ENCODE results near the gene WDR17. TPM values are rescaled to one million over a fixed set of nuclear protein-coding genes. Genes with fewer than 3 reads are reported as not detected.

The WDR17 gene
- total RNA-seq, 4 donors from 2014 or later = 0.19 to 0.72 (median 0.53) TPM

GRCh38 chr4:176053785-176054184 lies 11.9 kb upstream of the WDR17 start:
- no peak for TF ChIP-seq POLR2AphosphoS5 (IDR thresholded peaks at IDR 0.05)
- no peak for TF ChIP-seq POLR2A (IDR thresholded peaks at IDR 0.05)
- no peak for TF ChIP-seq EP300 (IDR thresholded peaks at IDR 0.05)
- no peak for TF ChIP-seq CTCF (IDR thresholded peaks at IDR 0.05)
- WGBS = 79% methylated on average over 2 of the region's 2 CpGs
- Histone ChIP-seq H3K4me1 (no peaks in the 10 kb centered on the region), H3K27me3 (no peaks in the 10 kb centered on the region), H3K4me3 (no peak overlapping the region), H3K9me3 (no peaks in the 10 kb centered on the region), H3K36me3 (no peaks in the 10 kb centered on the region), H3K27ac (no peak overlapping the region)
- DNase-seq (ENCODE audit: low spot score in 2 of 2) = no peak

GRCh38 chr4:176054942-176055341 lies 10.7 kb upstream of the WDR17 start:
- no peaks in the 10 kb centered on the region for H3K9me3 ChIP-seq
- H3K4me1 ChIP-seq = no peaks in the 10 kb centered on the region
- H3K4me3 ChIP-seq = no peak overlapping the region
- H3K36me3 ChIP-seq = no peaks in the 10 kb centered on the region
- H3K27ac ChIP-seq = no peak overlapping the region
- WGBS = 24% methylated on average over 2 of the region's 2 CpGs
- H3K27me3 ChIP-seq = no peaks in the 10 kb centered on the region
- DNase-seq (ENCODE audit: low spot score in 2 of 2) = no peak
- no peak for TF ChIP-seq CTCF (IDR thresholded peaks at IDR 0.05)
- no peak for TF ChIP-seq EP300 (IDR thresholded peaks at IDR 0.05)

- Histone ChIP-seq H3K36me3 (no peaks in the 10 kb centered on the region), H3K4me3 (no peak overlapping the region), H3K9me3 (no peaks in the 10 kb centered on the region), H3K4me1 (peaks cover 14% of the 10 kb centered on the region), H3K27me3 (peaks cover 5% of the 10 kb centered on the region), H3K27ac (no peak overlapping the region)
- WGBS = 93% methylated on average over 20 of the region's 20 CpGs
- TF ChIP-seq EP300 (IDR thresholded peaks at IDR 0.05) (no peak), CTCF (IDR thresholded peaks at IDR 0.05) (no peak)
- no peak for DNase-seq (ENCODE audit: low spot score in 2 of 2)
These were observed 1.9 kb upstream of the WDR17 start for GRCh38 chr4:176063718-176064117.

GRCh38 chr4:176064539-176064938 lies 1.1 kb upstream of the WDR17 start:
- no peak overlapping the region for H3K4me3 ChIP-seq
- TF ChIP-seq EP300 (IDR thresholded peaks at IDR 0.05) = no peak
- TF ChIP-seq CTCF (IDR thresholded peaks at IDR 0.05) = no peak
- TF ChIP-seq POLR2AphosphoS5 (IDR thresholded peaks at IDR 0.05) = no peak
- no peak for TF ChIP-seq POLR2A (IDR thresholded peaks at IDR 0.05)
- no peaks in the 10 kb centered on the region for H3K36me3 ChIP-seq
- no peaks in the 10 kb centered on the region for H3K9me3 ChIP-seq
- peaks cover 14% of the 10 kb centered on the region for H3K4me1 ChIP-seq
- peaks cover 5% of the 10 kb centered on the region for H3K27me3 ChIP-seq
- 98% methylated on average over 2 of the region's 2 CpGs for WGBS
- H3K27ac ChIP-seq = no peak overlapping the region
- DNase-seq (ENCODE audit: low spot score in 2 of 2) = no peak

GRCh38 chr4:176066757-176067156 lies 1.1 kb downstream of the WDR17 start:
- H3K36me3 ChIP-seq = no peaks in the 10 kb centered on the region
- peaks cover 14% of the 10 kb centered on the region for H3K4me1 ChIP-seq
- no peak for TF ChIP-seq EP300 (IDR thresholded peaks at IDR 0.05)
- H3K9me3 ChIP-seq = no peaks in the 10 kb centered on the region
- 75% methylated on average over 6 of the region's 6 CpGs for WGBS
- H3K4me3 ChIP-seq = peak overlapping the region; percentile 64
- no peak for DNase-seq (ENCODE audit: low spot score in 2 of 2)
- no peak overlapping the region for H3K27ac ChIP-seq
- peaks cover 5% of the 10 kb centered on the region for H3K27me3 ChIP-seq

- Histone ChIP-seq H3K36me3 (no peaks in the 10 kb centered on the region), H3K27me3 (no peaks in the 10 kb centered on the region), H3K27ac (no peak overlapping the region), H3K4me1 (no peaks in the 10 kb centered on the region), H3K9me3 (no peaks in the 10 kb centered on the region), H3K4me3 (no peak overlapping the region)
- TF ChIP-seq EP300 (IDR thresholded peaks at IDR 0.05) (no peak), CTCF (IDR thresholded peaks at IDR 0.05) (no peak), POLR2A (IDR thresholded peaks at IDR 0.05) (no peak), POLR2AphosphoS5 (IDR thresholded peaks at IDR 0.05) (no peak)
- DNase-seq (ENCODE audit: low spot score in 2 of 2) = no peak
These were observed 11.9 kb downstream of the WDR17 start for GRCh38 chr4:176077561-176077960.
